Measurements from ENCODE around the gene RAB36. TPM values are rescaled to one million over a fixed set of nuclear protein-coding genes. Genes with fewer than 3 reads are reported as not detected.
A peak's percentile ranks its signal among the peaks of the same experiment; 100 is the strongest.

RAB36 gene
- total RNA-seq, 3 donors from 2014 or later, result 1.3 to 4.8 (median 2.9) TPM

- TF ChIP-seq POLR2AphosphoS5 (IDR thresholded peaks at IDR 0.05) (no peak), POLR2A (IDR thresholded peaks at IDR 0.05) (no peak), CTCF (IDR thresholded peaks at IDR 0.05) (peak; percentile 59 to 81 (median 79))
- intact Hi-C loops (cut with DNase I; ENCODE audit: low total_unique reads), result no loop called here
- DNase-seq (ENCODE audit: low spot score in 2 of 2), result peak in 1 of 2 donors; percentile 55
- H3K36me3 ChIP-seq, result no peaks in the 10 kb centered on the region
- no peaks in the 10 kb centered on the region for H3K27me3 ChIP-seq
- H3K9me3 ChIP-seq, result no peaks in the 10 kb centered on the region
- no peak overlapping the region for H3K27ac ChIP-seq
- no peak overlapping the region for H3K4me3 ChIP-seq
- no peaks in the 10 kb centered on the region for H3K4me1 ChIP-seq
Observed at GRCh38 chr22:23128269-23129108, 16.8 kb upstream of the RAB36 start.

GRCh38 chr22:23129149-23129548 lies 16.1 kb upstream of the RAB36 start:
- no peaks in the 10 kb centered on the region for H3K27me3 ChIP-seq
- H3K36me3 ChIP-seq, result no peaks in the 10 kb centered on the region
- H3K4me1 ChIP-seq, result no peaks in the 10 kb centered on the region
- intact Hi-C loops (cut with DNase I; ENCODE audit: low total_unique reads), result no loop called here
- H3K4me3 ChIP-seq, result no peak overlapping the region
- TF ChIP-seq CTCF (IDR thresholded peaks at IDR 0.05) (no peak), POLR2A (IDR thresholded peaks at IDR 0.05) (no peak), POLR2AphosphoS5 (IDR thresholded peaks at IDR 0.05) (no peak)
- no peaks in the 10 kb centered on the region for H3K9me3 ChIP-seq
- DNase-seq (ENCODE audit: low spot score in 2 of 2), result no peak
- no peak overlapping the region for H3K27ac ChIP-seq

GRCh38 chr22:23130697-23131096 lies 14.6 kb upstream of the RAB36 start:
- Histone ChIP-seq H3K27me3 (no peaks in the 10 kb centered on the region), H3K9me3 (no peaks in the 10 kb centered on the region), H3K4me3 (no peak overlapping the region), H3K27ac (no peak overlapping the region), H3K4me1 (no peaks in the 10 kb centered on the region), H3K36me3 (no peaks in the 10 kb centered on the region)
- intact Hi-C loops (cut with DNase I; ENCODE audit: low total_unique reads), result no loop called here
- TF ChIP-seq POLR2A (IDR thresholded peaks at IDR 0.05) (no peak), POLR2AphosphoS5 (IDR thresholded peaks at IDR 0.05) (no peak), CTCF (IDR thresholded peaks at IDR 0.05) (no peak)
- no peak for DNase-seq (ENCODE audit: low spot score in 2 of 2)

GRCh38 chr22:23131931-23132330 lies 13.3 kb upstream of the RAB36 start:
- Histone ChIP-seq H3K9me3 (no peaks in the 10 kb centered on the region), H3K36me3 (no peaks in the 10 kb centered on the region), H3K27me3 (no peaks in the 10 kb centered on the region), H3K27ac (no peak overlapping the region), H3K4me1 (no peaks in the 10 kb centered on the region), H3K4me3 (no peak overlapping the region)
- no peak for DNase-seq (ENCODE audit: low spot score in 2 of 2)
- intact Hi-C loops (cut with DNase I; ENCODE audit: low total_unique reads), result no loop called here
- no peak for TF ChIP-seq POLR2A (IDR thresholded peaks at IDR 0.05)
- no peak for TF ChIP-seq POLR2AphosphoS5 (IDR thresholded peaks at IDR 0.05)
- no peak for TF ChIP-seq CTCF (IDR thresholded peaks at IDR 0.05)

GRCh38 chr22:23132376-23133091 lies 12.7 kb upstream of the RAB36 start:
- TF ChIP-seq CTCF (IDR thresholded peaks at IDR 0.05), result no peak
- no peak for TF ChIP-seq POLR2AphosphoS5 (IDR thresholded peaks at IDR 0.05)
- no peak for TF ChIP-seq POLR2A (IDR thresholded peaks at IDR 0.05)
- H3K9me3 ChIP-seq, result no peaks in the 10 kb centered on the region
- intact Hi-C loops (cut with DNase I; ENCODE audit: low total_unique reads), result no loop called here

More at GRCh38 chr22:23132376-23133091, 12.7 kb upstream of the RAB36 start:
- Histone ChIP-seq H3K4me1 (no peaks in the 10 kb centered on the region), H3K27ac (no peak overlapping the region), H3K4me3 (no peak overlapping the region), H3K27me3 (no peaks in the 10 kb centered on the region), H3K36me3 (no peaks in the 10 kb centered on the region)
- DNase-seq (ENCODE audit: low spot score in 2 of 2), result no peak
